ENCODE measurements around the gene POLR1E.
A peak's percentile ranks its signal among the peaks of the same experiment; 100 is the strongest.

POLR1E gene, protein sequence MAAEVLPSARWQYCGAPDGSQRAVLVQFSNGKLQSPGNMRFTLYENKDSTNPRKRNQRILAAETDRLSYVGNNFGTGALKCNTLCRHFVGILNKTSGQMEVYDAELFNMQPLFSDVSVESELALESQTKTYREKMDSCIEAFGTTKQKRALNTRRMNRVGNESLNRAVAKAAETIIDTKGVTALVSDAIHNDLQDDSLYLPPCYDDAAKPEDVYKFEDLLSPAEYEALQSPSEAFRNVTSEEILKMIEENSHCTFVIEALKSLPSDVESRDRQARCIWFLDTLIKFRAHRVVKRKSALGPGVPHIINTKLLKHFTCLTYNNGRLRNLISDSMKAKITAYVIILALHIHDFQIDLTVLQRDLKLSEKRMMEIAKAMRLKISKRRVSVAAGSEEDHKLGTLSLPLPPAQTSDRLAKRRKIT

DNA sequence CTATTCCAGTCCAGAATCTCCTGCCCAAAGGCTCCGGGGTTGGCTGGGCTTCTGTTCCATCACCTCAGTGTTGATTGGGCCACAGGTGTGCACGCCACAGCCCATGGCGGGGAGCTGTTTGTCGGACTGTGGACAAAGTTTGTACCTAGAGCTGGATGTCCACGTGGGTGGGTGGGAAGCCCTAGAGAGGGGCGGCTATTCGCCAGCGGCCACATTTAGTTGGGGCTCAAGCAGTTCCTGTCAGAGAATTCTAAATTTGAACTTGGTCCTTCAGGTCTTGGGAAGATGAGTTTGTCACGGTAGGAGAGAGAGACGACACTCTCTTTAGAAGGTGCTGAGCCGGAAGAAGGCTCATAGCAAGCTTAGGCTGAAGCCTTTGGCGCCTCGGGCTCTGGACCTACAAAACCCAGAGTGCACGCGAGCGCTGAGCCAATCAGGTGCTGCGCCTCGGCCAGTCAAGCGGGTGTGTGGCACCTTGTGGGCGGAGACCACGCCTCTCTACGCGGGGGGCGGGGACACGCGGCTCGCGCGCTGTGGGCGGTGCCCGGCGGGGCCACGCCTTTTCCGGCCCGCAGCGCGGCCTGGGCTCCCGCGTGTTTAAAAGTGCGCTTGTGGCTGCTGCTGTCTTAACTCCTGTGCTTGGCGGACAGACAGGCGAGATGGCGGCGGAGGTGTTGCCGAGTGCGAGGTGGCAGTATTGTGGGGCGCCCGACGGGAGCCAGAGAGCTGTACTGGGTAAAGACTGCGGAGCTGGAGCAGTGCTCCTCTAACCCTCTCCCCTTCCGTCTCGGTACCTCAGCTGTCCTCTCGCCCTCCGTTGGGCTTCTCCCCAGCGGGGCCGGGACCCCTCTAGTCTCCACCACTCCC, at the start of gene POLR1E:
Gene POLR1E, plus strand, starts transcription at position 560 of the 867 bp plus-strand sequence. Its CDS starts 100 bp downstream, at position 660.
- peak; percentile 76 for DNase-seq

DNA sequence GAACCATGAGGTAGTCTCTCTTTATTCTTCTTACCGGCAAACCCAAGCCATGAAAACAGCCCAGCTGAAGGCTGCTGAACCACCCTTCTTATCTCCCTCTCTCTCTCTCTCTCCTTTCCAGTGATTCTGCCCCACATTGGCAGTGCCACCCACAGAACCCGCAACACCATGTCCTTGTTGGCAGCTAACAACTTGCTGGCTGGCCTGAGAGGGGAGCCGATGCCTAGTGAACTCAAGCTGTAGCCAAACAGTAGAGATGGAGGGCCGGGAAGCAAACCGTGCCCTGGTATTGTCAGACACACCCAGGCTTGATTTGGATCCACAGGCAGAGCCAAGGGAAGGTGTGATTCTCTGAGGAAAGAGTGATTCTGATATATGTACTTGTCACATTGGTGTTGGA, 49.2 kb upstream of the POLR1E start:
- no peak for DNase-seq

DNA sequence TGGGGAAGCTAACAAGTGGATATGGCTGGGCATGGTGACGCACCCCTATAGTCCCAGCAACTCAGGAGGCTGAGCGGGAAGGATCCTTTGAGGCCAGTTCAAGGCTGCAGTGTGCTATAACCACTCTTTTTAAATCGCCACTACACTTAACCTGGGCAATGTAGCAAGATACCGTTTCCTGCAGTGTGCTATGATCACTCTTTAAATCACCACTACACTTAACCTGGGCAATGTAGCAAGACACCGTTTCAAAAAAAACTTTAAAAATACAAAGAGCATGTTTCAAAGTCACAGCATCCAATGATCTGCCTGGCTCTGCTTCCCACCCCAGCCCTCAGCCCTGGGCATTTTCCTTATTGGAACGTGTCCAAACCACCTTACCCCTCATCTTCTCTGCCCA, 48.7 kb upstream of the POLR1E start:
- DNase-seq = no peak

DNA sequence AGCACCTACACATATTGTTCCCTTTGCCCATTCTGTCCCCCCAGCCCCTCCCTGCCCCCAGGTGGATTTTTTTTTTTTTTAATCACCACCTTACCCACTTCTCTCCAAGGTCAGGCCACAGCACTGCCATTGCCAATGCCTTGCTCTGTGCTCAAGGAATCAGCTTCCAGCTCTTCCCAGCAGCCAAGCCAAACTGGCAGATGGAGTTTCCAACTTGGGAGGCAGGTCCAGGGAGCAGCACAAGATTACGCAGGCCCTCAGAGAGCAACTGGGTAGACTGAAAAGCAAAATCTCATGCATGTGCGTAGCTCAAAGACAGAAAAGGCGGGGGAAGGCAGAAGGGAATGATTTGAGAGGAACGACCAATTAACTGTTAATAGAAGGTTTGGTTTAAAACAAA, 48.1 kb upstream of the POLR1E start:
- no peak for DNase-seq

DNA sequence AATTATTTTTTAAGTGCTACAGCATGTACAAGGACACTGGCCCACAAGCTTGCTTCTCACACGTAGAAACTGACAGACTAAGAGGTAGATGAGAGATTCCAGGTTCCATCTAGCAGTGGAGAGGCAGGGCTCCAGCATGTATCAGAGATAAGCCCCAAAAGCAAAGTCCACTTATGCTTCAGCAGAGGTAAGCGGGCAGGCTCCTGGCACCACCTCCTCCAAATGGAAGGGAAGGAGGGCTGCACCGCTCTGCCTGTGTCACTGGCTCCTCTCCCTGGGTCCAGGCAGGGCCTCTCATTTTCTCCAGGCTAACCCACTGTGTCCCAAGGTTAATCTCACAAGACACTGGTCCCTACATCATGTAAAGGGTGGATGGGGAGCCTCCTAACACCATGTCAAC, 47.4 kb upstream of the POLR1E start:
- no peak for DNase-seq

DNA sequence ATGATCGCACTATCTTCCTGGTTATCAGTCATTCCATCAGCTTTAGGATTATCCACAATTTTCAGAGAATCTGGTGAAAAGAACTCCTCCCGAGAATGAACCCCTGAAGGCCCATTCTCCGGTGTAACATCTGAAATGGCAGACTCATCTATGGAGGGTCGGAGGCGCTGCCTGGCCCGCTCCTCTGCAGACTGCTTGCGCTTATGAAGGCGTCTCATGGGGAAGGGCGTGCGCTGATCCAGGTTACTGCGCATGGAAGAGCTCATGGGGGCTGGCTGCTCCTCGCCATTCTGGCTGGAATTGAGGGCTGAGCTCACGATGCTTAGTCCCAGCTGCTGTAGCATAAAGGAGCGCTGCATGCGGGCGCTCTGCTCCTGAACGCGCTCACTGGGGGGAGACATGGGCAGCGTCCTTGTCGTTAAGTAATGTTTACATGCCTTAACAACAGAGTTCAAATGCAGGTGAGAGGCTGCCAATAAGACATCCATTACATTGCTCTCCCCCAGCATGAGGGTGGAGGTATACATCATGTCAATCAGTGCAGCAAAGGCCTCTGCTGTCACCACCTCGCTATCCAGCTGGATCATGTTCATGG, 43.9 kb upstream of the POLR1E start:
- DNase-seq = no peak

DNA sequence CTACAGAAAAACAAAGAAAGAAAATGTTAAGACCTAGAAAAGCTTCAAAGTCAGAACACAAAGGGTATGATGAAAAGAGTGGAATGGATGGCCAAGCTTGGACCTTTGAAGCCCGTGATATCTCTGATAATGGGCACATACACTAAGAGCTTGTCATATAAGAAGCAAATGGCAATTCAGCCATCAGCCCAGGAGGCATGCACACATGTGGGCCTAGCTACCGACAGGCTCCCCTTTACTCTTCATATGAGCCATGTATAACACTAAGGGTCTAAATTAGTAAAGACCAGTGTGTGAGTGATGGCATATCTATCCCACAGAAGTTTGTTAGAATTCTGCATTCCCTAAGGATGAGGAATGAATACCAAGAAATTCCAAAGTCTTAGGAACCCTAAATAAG, 43.2 kb upstream of the POLR1E start:
- DNase-seq = no peak

DNA sequence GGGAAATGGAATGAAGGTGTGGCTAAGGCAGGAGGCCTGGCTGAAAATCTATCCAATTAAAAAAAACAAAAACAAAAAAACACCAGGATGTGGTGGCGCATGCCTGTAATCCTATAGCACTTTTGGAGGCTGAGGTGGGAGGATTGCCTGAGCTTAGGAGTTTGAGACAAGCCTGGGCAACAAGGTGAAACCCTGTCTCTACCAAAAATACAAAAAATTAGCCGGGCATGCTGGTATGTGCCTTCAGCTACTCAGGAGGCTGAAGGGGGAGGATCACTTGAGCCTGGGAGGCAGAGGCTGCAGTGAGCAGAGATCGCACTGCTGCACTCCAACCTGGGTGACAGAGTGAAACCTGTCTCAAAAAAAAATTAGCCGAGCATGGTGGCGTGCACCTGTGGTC, 42.2 kb upstream of the POLR1E start:
- no peak for DNase-seq

DNA sequence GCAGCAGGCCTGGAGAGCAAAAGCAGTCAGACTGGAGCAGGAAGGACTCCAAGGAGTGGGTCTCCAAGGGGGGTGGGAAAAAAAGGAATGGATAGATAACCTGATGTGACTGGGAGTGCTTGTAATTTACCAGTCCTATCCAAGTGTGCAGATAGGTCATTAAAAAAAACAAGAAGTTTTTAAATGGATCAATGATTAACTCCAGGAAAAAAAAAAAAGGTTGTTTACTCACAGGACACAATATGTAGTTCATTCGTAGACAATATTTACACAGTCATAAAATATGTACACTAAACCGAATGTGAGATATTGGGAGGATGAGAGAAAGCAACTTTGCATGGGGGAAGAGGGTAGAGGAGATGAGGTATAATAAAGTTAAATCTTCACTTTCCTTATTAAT, 40.9 kb upstream of the POLR1E start:
- DNase-seq = no peak

DNA sequence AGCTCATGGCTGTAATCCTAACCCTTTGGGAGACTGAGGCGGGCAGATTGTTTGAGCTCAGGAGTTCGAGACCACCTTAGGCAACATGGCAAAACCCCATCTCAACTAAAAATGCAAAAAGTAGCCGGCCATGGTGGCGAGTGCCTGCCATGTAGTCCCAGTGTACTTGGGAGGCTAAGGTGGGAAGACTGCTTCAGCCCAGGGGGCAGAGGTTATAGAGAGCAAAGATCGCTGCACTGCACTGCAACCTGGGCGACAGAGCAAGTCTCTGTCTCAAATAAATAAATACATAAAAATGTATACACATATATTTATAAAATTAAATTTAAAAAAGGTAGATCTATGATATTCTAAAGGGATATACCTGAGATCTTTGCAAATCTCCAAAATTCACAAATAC, 39.9 kb upstream of the POLR1E start:
- no peak for DNase-seq

DNA sequence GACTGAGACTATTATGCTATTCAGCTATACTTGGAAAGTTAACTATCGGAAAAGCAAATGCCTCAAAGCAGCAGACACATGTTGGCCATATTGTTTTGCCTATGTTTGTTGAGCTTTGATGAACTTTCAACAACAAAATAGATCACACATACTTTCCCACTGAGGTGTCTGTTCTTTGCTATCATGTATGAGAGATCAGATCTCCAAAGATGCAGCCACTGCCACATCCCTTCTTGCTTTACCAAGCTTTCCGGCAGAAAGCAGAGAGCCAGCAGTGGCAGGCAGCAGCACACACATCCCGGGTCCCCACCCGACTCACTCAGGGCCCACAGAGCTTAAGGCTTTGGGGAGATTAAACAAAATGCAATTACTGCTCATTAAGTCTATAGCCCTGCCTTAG, 39.3 kb upstream of the POLR1E start:
- DNase-seq = no peak

DNA sequence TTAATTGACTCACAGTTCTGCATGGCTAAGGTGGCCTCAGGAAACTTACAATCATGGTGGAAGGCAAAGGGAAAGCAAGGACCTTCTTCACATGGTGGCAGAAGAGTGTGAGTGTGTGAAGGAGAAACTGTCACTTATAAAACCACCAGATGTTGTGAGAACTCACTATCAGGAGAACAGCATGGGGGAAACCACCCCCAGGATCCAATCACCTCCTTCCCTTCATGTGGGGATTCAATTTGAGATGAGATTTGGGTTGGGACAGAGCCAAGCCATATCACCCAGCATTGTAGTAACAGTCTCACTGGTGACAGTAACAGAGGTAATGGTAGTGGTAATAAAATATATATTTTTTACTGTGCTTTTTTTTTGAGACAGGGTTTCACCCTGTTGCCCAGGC, 38.6 kb upstream of the POLR1E start:
- no peak for DNase-seq

DNA sequence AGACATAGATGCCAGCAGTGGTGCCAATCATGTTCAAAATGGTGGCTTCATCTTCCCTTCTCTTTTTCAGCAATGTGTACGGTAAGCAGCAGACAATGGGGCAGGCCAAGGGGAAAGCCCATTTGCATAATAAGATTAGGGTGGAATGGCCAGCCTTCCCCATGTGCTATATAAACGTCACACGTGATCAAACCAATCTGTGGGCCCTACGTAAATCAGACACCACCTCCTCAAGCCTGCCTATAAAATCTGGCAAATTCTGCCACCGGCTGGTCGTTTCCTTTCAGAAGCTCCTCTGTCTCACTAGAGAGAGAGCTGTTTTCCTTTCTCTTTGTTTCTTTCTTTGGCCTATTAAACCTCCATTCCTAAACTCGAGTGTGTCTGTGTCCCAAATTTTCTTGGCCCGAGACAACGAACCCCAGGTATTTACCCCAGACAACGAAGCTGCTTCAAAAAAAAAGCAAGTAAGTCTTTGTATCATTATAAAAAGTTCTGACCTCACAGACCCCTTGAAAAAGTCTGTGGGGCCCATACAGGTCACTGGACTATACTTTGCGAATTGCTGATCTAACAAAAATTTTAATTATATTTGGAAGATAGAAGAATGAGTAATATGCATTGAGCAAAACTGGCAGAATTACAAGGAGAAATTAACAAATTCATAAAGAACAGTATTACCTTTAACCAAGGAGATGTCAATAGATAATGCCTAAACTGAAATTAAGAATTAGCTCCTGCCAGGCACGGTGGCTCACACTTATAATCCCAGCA, 35.7 kb upstream of the POLR1E start:
- peak; percentile 9 for DNase-seq

DNA sequence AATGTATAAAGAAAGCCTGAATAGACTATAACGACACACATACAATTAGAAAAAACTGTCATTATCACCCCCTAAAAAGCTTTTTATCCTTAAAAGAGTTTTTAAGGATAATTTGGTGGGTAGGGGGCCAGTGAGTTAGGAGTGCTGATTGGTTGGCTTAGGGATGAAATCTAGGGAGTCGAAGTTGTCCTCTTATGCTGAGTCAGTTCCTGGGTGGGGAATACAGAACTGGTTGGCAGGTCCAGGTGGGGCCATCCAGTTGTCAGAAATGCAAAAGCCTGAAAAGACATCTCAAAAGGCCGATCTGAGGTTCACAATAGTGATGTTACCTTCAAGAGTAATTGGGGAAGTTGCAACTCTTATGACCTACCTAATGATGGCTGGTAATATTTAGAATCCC, 34.1 kb upstream of the POLR1E start:
- no peak for DNase-seq

DNA sequence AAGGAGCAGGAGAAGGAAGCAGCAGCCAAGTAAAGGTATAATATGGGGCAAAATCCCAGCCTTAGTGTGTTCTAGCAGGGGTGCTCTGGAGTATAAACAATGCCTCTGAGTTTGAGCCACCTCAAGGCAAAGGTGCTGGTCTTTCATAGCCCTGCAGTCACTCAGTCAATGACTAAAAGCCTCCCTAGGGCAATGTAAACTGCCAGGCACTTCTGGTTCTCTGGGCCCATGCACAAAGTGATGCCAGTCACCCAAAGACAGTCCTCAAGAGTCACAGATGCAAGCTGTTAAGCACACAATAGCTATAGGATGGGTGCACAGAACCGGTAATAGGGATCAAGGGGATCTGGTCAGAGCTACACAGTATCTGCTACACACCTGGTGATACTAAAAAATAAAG, 33.1 kb upstream of the POLR1E start:
- no peak for DNase-seq

DNA sequence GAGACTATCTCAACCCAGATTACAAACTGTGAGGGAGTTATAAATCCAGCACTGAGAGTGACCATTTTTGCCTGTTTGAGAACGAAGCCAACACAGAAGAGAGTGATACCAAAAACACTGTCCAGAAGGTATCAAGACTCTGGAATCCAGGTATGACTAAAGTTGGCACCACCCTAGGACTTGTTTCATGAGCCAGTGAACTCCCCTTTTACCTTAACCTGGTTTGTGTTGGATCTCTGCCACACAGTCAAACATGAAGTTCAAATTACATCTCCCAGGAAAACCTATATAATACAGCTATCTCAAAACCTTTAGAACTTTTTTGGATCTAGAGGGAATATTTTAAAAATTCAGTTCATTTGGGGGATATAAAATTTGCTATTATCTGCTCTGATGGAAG, 31.9 kb upstream of the POLR1E start:
- no peak for DNase-seq

DNA sequence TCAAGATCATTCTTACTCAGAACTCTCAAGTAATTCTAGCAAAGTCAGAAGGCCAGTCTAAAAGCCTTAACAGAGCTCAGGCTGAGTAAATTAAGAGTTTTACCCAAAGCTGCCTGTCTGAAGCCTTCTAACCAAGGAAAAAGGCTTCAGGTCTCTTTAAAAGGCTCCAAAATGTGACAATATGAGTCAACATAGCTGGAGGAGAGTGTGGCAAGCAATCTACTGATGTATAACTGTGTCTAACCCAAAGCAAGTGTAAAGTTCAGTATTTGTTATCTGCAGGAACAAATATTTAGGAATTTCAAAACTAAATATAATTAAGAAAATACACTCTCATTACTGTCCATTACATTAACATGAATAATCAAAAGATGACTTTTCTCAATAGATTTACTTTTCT, 31.5 kb upstream of the POLR1E start:
- DNase-seq = no peak

DNA sequence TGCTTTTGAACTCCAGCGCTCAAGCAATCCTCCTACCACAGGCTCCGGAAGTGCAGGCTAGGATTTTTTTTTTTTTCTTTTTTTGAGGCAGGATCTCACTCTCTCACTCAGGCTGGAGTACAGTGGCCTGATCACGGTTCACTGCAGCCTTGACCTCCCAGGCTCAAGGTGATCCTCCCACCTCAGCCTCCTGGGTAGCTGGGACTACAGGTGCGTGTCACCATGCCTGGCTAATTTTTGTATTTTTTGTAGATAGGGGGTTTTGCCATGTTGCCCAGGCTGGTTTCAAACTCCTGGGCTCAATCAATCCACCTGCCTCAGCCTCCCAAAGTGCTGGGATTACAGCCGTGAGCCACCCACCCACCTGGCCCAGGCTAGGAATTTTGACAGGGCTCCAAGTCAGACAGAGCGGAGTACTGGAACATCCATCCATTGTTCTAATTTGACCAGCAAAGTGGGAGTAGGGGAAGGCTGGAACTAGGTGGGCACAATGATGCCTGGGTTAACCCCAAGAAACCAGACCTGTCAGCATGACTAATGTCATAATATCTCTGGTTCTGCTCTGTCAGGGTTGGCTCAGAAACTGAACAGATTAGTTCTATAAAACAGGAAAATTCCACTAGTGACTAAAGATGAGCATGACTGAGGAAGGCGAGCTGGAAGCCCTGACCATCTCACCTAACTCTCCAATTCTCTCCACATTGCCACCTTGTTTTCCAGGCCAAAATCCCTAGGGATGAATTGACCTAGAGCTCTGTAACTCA, 29.7 kb upstream of the POLR1E start:
- DNase-seq = no peak

DNA sequence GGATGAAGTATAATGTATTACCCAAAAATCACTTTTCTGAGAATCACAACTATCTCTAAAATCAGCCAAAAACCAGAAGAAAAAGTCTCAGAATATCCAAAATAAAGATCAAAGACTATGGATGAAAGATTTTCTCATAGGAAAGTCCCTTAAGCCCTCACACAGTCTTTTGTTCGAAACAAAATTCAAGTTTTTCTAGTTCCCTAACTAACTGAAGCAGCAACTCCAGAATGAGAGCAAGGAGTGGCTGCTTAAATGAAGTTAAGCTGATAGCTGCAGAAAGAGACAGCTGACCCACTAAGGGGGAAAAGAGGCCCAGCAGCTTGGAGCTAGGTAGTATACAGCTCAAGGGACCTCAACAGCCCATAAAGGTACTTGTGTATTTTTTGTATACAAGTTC, 28.9 kb upstream of the POLR1E start:
- DNase-seq = no peak

DNA sequence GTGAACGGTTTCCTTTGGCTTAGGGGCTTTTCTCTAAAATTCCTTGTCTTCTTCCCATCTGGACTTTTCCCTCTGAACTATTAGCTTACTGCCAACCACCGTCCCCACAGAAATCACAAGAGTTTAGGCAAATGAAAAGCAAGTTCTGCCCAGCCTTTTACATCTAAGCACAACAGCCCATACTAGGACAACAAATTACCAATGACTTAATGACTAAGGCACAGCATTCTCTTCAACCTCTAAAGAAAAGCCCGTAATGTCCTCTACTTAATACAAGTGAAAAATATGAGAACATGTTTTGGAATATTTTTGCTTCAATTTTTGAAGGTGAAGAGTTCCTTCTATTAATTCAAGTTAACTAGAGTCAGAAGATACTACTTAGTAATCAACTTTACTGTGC, 21.7 kb upstream of the POLR1E start:
- no peak for DNase-seq

DNA sequence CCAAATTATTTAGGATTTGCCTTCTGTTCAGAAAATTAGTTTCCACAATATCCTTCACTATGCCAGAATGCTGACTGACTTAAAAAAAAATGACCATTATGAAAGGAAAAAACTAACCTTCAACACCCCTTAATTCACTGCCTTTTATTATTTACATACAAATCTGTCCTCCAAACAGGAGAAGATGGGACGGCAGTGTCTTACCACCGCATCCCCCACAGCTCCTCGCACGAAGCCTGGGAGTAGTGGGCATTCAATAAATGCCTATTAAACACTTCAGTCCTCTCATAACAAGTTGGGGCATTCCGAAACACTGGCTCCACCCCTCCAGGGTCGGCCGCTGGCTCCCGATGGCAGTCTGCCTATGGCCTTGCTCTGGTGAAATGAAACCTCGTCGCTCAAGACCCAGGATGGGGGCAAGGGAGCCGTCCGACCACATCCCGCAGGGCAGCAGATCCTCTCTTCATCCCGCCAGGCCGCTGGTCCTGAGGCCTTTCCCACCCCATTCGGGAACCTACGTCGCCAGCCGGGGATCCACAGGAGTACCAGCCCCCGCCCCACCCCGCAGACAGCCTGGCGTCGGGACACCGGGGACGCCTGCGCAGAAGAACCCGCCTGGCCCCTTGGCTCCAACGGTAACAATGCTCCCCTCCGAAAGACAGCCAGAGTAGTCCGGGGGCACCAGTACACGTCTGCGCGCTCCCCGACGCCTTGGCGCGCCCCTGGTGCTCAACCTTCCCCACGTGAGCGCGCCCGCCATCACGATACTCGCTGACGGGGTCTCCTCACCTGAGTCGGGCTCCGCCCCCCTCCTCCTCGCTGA, 21.1 kb upstream of the POLR1E start:
- peak; percentile 84 for DNase-seq

Measured in NCI-H1048 (cell line).